Mucosa of descending colon (tissue), 3 donors: ENCODE data around the gene RAB35. TPM values are rescaled to one million over a fixed set of nuclear protein-coding genes. Genes with fewer than 3 reads are reported as not detected.
A peak's percentile ranks its signal among the peaks of the same experiment; 100 is the strongest.

ENCODE experiments used
- ATAC-seq: fragments of 200-7000 bp; cut with Tn5 transposase; one replicate; pipeline ENCODE4 v1.9.1; 2020; ENCODE audit warnings: mild to moderate bottlenecking, moderate library complexity
- DNase-seq, 3 donors: peaks; one replicate each; pipeline ENCODE4 v3.0.0-alpha.2; 2020
- H3K36me3 ChIP-seq: fragments of 200-600 bp; one replicate; pipeline ENCODE4 v1.8.0; 2021; ENCODE audit warnings: low read depth, mild to moderate bottlenecking
- H3K4me1 ChIP-seq: fragments of 200-600 bp; one replicate; pipeline ENCODE4 v1.8.0; 2021; ENCODE audit warnings: low read depth, mild to moderate bottlenecking
- H3K4me3 ChIP-seq: fragments of 200-600 bp; one replicate; pipeline ENCODE4 v1.8.0; 2021; ENCODE audit warnings: mild to moderate bottlenecking
- H3K9me3 ChIP-seq: fragments of 200-600 bp; one replicate; pipeline ENCODE4 v1.8.0; 2021; ENCODE audit warnings: mild to moderate bottlenecking
- CTCF ChIP-seq: fragments of 200-600 bp; IDR thresholded peaks from one replicate; pipeline ENCODE4 v1.8.0; 2022; ENCODE audit warnings: antibody characterized with exemption, mild to moderate bottlenecking
- intact Hi-C, 2 donors: fragments of 100-400 bp; cut with DNase I in 1 of 2; cut with micrococcal nuclease in 1 of 2; formaldehyde crosslinking; loops; one replicate each; pipeline versions ENCODE4 v1.11.0 to v1.11.1; 2022; cut with DNase I, micrococcal nuclease
- total RNA-seq, 3 donors: library from RNA; stranded (reverse); fragmentation: NEBNext Ultra II Directional in 2 of 3; extraction: Animal tissue kit (Norgen Biotek cat#: 25700) in 2 of 3; gene quantifications; one replicate each; pipeline versions ENCODE4 v1.2.1 to v1.2.4, GENCODE V29; 2021 to 2023
- donor health status: DM: no; HTN: no; CAD: no; lungs with moderate emphysema.
- donor health status: DM: no; HTN: no; CAD: no.
- donor health status: DM: no; HTN: yes; CAD: no.

RAB35 gene
- total RNA-seq, 3 donors from 2014 or later = 50.1 to 56.5 (median 51.3) TPM

GRCh38 chr12:120110550-120111501 is 5.7 kb downstream of the RAB35 start:
- Histone ChIP-seq H3K4me1 (peaks cover 16% of the 10 kb centered on the region), H3K9me3 (no peaks in the 10 kb centered on the region), H3K36me3 (no peaks in the 10 kb centered on the region), H3K4me3 (no peak overlapping the region)
- ATAC-seq (peak; percentile 80), DNase-seq (peak; percentile 38 to 82 (median 59))
- intact Hi-C loops = no loop called here
- no peak for TF ChIP-seq CTCF

GRCh38 chr12:120109570-120110267 is 6.8 kb downstream of the RAB35 start:
- no peaks in the 10 kb centered on the region for H3K36me3 ChIP-seq
- no peak for TF ChIP-seq CTCF
- ATAC-seq (no peak), DNase-seq (no peak)
- H3K4me1 ChIP-seq = peaks cover 9% of the 10 kb centered on the region
- intact Hi-C loops = no loop called here
- H3K4me3 ChIP-seq = no peak overlapping the region
- H3K9me3 ChIP-seq = no peaks in the 10 kb centered on the region

GRCh38 chr12:120106151-120106550 is 10.4 kb downstream of the RAB35 start:
- no peak overlapping the region for H3K4me3 ChIP-seq
- no peak for DNase-seq
- TF ChIP-seq CTCF = no peak
- intact Hi-C loops = no loop called here
- ATAC-seq = no peak
- peaks cover 7% of the 10 kb centered on the region for H3K4me1 ChIP-seq
- H3K36me3 ChIP-seq = no peaks in the 10 kb centered on the region
- H3K9me3 ChIP-seq = no peaks in the 10 kb centered on the region

- H3K4me3 ChIP-seq = no peak overlapping the region
- H3K9me3 ChIP-seq = no peaks in the 10 kb centered on the region
- no peak for TF ChIP-seq CTCF
- ATAC-seq (no peak), DNase-seq (no peak)
- intact Hi-C loops = no loop called here
- H3K36me3 ChIP-seq = peaks cover 8% of the 10 kb centered on the region
- H3K4me1 ChIP-seq = no peaks in the 10 kb centered on the region
Observed at GRCh38 chr12:120103371-120103770, 13.2 kb downstream of the RAB35 start.

- intact Hi-C loops = no loop called here
- ATAC-seq (no peak), DNase-seq (no peak)
- no peak overlapping the region for H3K4me3 ChIP-seq
- TF ChIP-seq CTCF = no peak
- peaks cover 8% of the 10 kb centered on the region for H3K36me3 ChIP-seq
- no peaks in the 10 kb centered on the region for H3K4me1 ChIP-seq
- H3K9me3 ChIP-seq = no peaks in the 10 kb centered on the region
Observed at GRCh38 chr12:120103044-120103338, 13.6 kb downstream of the RAB35 start.
